ENCODE results near the gene PLXDC2. TPM values are rescaled to one million over a fixed set of nuclear protein-coding genes. Genes with fewer than 3 reads are reported as not detected.

PLXDC2 gene
- total RNA-seq, 2 experiments from 2014 or later = not detected

GRCh38 chr10:19828278-19829049, 12.2 kb downstream of the PLXDC2 start:
- TF ChIP-seq CTCF (IDR thresholded peaks at IDR 0.05) = no peak
- ATAC-seq = no peak
- H3K4me1 Mint-ChIP-seq (ENCODE audit: low read depth) = no peaks in the 10 kb centered on the region
- H3K27me3 Mint-ChIP-seq = peaks cover 1% of the 10 kb centered on the region
- H3K4me3 Mint-ChIP-seq = no peak overlapping the region
- no peak for DNase-seq
- no peaks in the 10 kb centered on the region for H3K36me3 Mint-ChIP-seq (ENCODE audit: low read depth)
- ChIA-PET POLR2A (no interaction called here), CTCF (interaction anchor here (1.6 kb wide), 1 partner anchor 9 kb away, joined by 6 read pairs; no protein-coding TSS in a partner anchor)
- no peak overlapping the region for H3K27ac Mint-ChIP-seq
- peaks cover 5% of the 10 kb centered on the region for H3K9me3 Mint-ChIP-seq
- intact Hi-C loops (cut with micrococcal nuclease) = no loop called here

- ChIA-PET POLR2A (no interaction called here), CTCF (no interaction called here)
- Mint-ChIP-seq H3K4me3 (no peak overlapping the region), H3K36me3 (ENCODE audit: low read depth) (no peaks in the 10 kb centered on the region), H3K9me3 (peaks cover 5% of the 10 kb centered on the region), H3K27me3 (peaks cover 1% of the 10 kb centered on the region), H3K4me1 (ENCODE audit: low read depth) (no peaks in the 10 kb centered on the region), H3K27ac (no peak overlapping the region)
- intact Hi-C loops (cut with micrococcal nuclease) = no loop called here
- no peak for ATAC-seq
- TF ChIP-seq CTCF (IDR thresholded peaks at IDR 0.05) = no peak
- no peak for DNase-seq
Measured at GRCh38 chr10:19832699-19833098, 16.5 kb downstream of the PLXDC2 start.

GRCh38 chr10:19833170-19833824, 17.1 kb downstream of the PLXDC2 start:
- CTCF ChIA-PET = no interaction called here
- intact Hi-C loops (cut with micrococcal nuclease) = no loop called here
- POLR2A ChIA-PET = no interaction called here

GRCh38 chr10:19835952-19836351, 19.7 kb downstream of the PLXDC2 start:
- Mint-ChIP-seq H3K9me3 (peaks cover 5% of the 10 kb centered on the region), H3K4me3 (no peak overlapping the region), H3K4me1 (ENCODE audit: low read depth) (no peaks in the 10 kb centered on the region), H3K27ac (no peak overlapping the region), H3K27me3 (peaks cover 1% of the 10 kb centered on the region), H3K36me3 (ENCODE audit: low read depth) (no peaks in the 10 kb centered on the region)
- no peak for TF ChIP-seq CTCF (IDR thresholded peaks at IDR 0.05)
- intact Hi-C loops (cut with micrococcal nuclease) = no loop called here
- ATAC-seq (no peak), DNase-seq (no peak)
- POLR2A ChIA-PET = no interaction called here
- CTCF ChIA-PET = no interaction called here

More at GRCh38 chr10:19833170-19833824, 17.1 kb downstream of the PLXDC2 start:
- Mint-ChIP-seq H3K9me3 (peaks cover 5% of the 10 kb centered on the region), H3K4me1 (ENCODE audit: low read depth) (no peaks in the 10 kb centered on the region), H3K36me3 (ENCODE audit: low read depth) (no peaks in the 10 kb centered on the region), H3K27ac (no peak overlapping the region), H3K27me3 (peaks cover 1% of the 10 kb centered on the region), H3K4me3 (no peak overlapping the region)
- ATAC-seq (no peak), DNase-seq (no peak)
- no peak for TF ChIP-seq CTCF (IDR thresholded peaks at IDR 0.05)

GRCh38 chr10:19839090-19839489, 22.9 kb downstream of the PLXDC2 start:
- no peaks in the 10 kb centered on the region for H3K27me3 Mint-ChIP-seq
- no peaks in the 10 kb centered on the region for H3K4me1 Mint-ChIP-seq (ENCODE audit: low read depth)
- ChIA-PET CTCF (no interaction called here), POLR2A (no interaction called here)
- ATAC-seq (no peak), DNase-seq (no peak)
- no peaks in the 10 kb centered on the region for H3K36me3 Mint-ChIP-seq (ENCODE audit: low read depth)
- no peak overlapping the region for H3K27ac Mint-ChIP-seq
- intact Hi-C loops (cut with micrococcal nuclease) = no loop called here
- no peak overlapping the region for H3K4me3 Mint-ChIP-seq
- TF ChIP-seq CTCF (IDR thresholded peaks at IDR 0.05) = no peak
- no peaks in the 10 kb centered on the region for H3K9me3 Mint-ChIP-seq
